ENCODE measurements around the gene JAG1. TPM values are rescaled to one million over a fixed set of nuclear protein-coding genes. Genes with fewer than 3 reads are reported as not detected.

JAG1 gene
- polyA plus RNA-seq, 1 donor from 2014 or later, result 9.0 TPM

DNA sequence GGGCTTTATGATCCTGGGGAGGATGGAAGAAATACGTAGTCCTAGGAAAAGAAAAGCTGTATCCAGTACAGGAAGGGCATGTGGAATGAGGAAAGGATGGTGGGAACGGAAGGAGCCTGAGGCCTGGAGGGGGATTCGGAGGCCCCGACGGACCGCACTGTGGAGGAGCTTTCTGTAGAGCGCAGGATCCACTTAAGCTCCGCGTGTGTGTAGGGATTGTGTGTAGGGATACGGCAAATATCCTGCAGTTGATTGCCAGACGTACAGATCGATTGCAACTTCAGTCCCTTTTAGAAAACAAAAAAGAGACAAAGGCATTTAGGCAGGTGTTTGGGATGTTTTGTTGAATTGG lies 32.6 kb upstream of the JAG1 start:
- TF ChIP-seq TAF1 (IDR thresholded peaks at IDR 0.05; ENCODE audit: low read depth), result no peak
- TF ChIP-seq EZH2 (IDR thresholded peaks at IDR 0.05; ENCODE audit: borderline replicate concordance, insufficient read depth, low read length, poor library complexity, severe bottlenecking), result no peak
- TF ChIP-seq POLR2AphosphoS5 (IDR thresholded peaks at IDR 0.05), result no peak
- TF ChIP-seq SMC3 (conservative IDR thresholded peaks at IDR 0.05; ENCODE audit: poor library complexity), result no peak
- no peak for TF ChIP-seq EP300 (conservative IDR thresholded peaks at IDR 0.05; ENCODE audit: poor library complexity, severe bottlenecking)
- TF ChIP-seq RAD21 (conservative IDR thresholded peaks at IDR 0.05), result no peak
- TF ChIP-seq, protein P1, sequence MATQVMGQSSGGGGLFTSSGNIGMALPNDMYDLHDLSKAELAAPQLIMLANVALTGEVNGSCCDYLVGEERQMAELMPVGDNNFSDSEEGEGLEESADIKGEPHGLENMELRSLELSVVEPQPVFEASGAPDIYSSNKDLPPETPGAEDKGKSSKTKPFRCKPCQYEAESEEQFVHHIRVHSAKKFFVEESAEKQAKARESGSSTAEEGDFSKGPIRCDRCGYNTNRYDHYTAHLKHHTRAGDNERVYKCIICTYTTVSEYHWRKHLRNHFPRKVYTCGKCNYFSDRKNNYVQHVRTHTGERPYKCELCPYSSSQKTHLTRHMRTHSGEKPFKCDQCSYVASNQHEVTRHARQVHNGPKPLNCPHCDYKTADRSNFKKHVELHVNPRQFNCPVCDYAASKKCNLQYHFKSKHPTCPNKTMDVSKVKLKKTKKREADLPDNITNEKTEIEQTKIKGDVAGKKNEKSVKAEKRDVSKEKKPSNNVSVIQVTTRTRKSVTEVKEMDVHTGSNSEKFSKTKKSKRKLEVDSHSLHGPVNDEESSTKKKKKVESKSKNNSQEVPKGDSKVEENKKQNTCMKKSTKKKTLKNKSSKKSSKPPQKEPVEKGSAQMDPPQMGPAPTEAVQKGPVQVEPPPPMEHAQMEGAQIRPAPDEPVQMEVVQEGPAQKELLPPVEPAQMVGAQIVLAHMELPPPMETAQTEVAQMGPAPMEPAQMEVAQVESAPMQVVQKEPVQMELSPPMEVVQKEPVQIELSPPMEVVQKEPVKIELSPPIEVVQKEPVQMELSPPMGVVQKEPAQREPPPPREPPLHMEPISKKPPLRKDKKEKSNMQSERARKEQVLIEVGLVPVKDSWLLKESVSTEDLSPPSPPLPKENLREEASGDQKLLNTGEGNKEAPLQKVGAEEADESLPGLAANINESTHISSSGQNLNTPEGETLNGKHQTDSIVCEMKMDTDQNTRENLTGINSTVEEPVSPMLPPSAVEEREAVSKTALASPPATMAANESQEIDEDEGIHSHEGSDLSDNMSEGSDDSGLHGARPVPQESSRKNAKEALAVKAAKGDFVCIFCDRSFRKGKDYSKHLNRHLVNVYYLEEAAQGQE (IDR thresholded peaks at IDR 0.05; ENCODE audit: borderline replicate concordance), result no peak
- TF ChIP-seq, protein P2, sequence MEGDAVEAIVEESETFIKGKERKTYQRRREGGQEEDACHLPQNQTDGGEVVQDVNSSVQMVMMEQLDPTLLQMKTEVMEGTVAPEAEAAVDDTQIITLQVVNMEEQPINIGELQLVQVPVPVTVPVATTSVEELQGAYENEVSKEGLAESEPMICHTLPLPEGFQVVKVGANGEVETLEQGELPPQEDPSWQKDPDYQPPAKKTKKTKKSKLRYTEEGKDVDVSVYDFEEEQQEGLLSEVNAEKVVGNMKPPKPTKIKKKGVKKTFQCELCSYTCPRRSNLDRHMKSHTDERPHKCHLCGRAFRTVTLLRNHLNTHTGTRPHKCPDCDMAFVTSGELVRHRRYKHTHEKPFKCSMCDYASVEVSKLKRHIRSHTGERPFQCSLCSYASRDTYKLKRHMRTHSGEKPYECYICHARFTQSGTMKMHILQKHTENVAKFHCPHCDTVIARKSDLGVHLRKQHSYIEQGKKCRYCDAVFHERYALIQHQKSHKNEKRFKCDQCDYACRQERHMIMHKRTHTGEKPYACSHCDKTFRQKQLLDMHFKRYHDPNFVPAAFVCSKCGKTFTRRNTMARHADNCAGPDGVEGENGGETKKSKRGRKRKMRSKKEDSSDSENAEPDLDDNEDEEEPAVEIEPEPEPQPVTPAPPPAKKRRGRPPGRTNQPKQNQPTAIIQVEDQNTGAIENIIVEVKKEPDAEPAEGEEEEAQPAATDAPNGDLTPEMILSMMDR (IDR thresholded peaks at IDR 0.05; ENCODE audit: poor library complexity, severe bottlenecking), result no peak
- TF ChIP-seq MXI1 (conservative IDR thresholded peaks at IDR 0.05; ENCODE audit: poor library complexity, severe bottlenecking), result no peak
- H3K27ac ChIP-seq (ENCODE audit: low read length), result no peak overlapping the region

DNA sequence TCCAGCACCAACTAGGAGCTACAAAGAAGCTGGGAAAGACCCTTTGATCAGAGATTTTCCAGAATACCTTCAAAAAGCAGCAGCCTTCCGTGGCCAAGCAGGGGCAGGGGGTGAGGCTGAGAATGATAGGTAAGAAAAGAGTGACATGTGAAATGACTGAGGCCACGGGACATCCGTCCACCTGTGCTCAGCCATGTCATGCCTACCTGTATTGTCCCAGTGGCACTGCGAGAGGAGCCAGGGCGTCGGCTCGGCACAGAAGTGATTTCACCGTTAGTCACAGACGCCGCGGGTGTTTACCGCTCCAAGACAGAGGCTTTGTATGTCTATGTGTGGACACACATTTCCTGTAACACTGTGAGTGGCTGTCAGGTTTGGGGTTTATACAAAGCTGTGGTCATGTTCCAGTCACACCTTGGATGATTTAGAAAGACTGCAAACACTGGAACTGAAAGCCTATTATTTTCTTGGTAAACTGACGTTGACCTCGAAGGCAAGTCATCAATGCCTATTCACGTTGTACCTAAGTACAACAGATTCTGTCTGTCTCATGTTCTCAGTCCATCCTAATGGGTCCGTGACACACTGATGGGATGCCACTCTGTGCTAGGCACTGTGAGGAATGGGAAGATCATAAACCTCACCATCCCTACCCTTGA lies 32.1 kb upstream of the JAG1 start:
- Histone ChIP-seq H3K9ac (ENCODE audit: low read length) (no peak overlapping the region), H2AFZ (ENCODE audit: low read depth, low read length) (no peak overlapping the region), H3F3A (ENCODE audit: insufficient read depth, low read length, poor library complexity, severe bottlenecking) (no peaks in the 10 kb centered on the region), H3K27me3 (ENCODE audit: insufficient read depth, low read depth, low read length) (no peaks in the 10 kb centered on the region), H3K4me2 (ENCODE audit: low read length) (no peak overlapping the region), H3K27ac (ENCODE audit: low read length) (no peak overlapping the region), H3K36me3 (ENCODE audit: insufficient read depth, low read length) (no peaks in the 10 kb centered on the region), H4K20me1 (ENCODE audit: insufficient read depth) (no peaks in the 10 kb centered on the region), H3K9me3 (ENCODE audit: low read length) (no peaks in the 10 kb centered on the region), H3K79me2 (replicated peaks; ENCODE audit: insufficient read depth, low read length) (no peaks in the 10 kb centered on the region), H3K4me3 (ENCODE audit: low read length) (no peak overlapping the region), H3K9me2 (ENCODE audit: insufficient read depth, low read length) (no peaks in the 10 kb centered on the region)
- TF ChIP-seq EZH2 (IDR thresholded peaks at IDR 0.05; ENCODE audit: borderline replicate concordance, insufficient read depth, low read length, poor library complexity, severe bottlenecking) (no peak), TAF1 (IDR thresholded peaks at IDR 0.05; ENCODE audit: low read depth) (no peak), MXI1 (conservative IDR thresholded peaks at IDR 0.05; ENCODE audit: poor library complexity, severe bottlenecking) (no peak), RAD21 (conservative IDR thresholded peaks at IDR 0.05) (no peak), SMC3 (conservative IDR thresholded peaks at IDR 0.05; ENCODE audit: poor library complexity) (no peak), EP300 (conservative IDR thresholded peaks at IDR 0.05; ENCODE audit: poor library complexity, severe bottlenecking) (no peak), POLR2AphosphoS5 (IDR thresholded peaks at IDR 0.05) (no peak)
- TF ChIP-seq, protein P1 (IDR thresholded peaks at IDR 0.05; ENCODE audit: borderline replicate concordance), result no peak
- TF ChIP-seq, protein P2 (IDR thresholded peaks at IDR 0.05; ENCODE audit: poor library complexity, severe bottlenecking), result no peak

More for the DNA sequence above, 32.6 kb upstream of the JAG1 start:
- H3K9me3 ChIP-seq (ENCODE audit: low read length), result no peaks in the 10 kb centered on the region
- no peaks in the 10 kb centered on the region for H3K36me3 ChIP-seq (ENCODE audit: insufficient read depth, low read length)
- no peaks in the 10 kb centered on the region for H3K27me3 ChIP-seq (ENCODE audit: insufficient read depth, low read depth, low read length)
- H3K9me2 ChIP-seq (ENCODE audit: insufficient read depth, low read length), result no peaks in the 10 kb centered on the region
- H3K9ac ChIP-seq (ENCODE audit: low read length), result no peak overlapping the region
- no peak overlapping the region for H3K4me2 ChIP-seq (ENCODE audit: low read length)
- no peak overlapping the region for H3K4me3 ChIP-seq (ENCODE audit: low read length)
- H2AFZ ChIP-seq (ENCODE audit: low read depth, low read length), result no peak overlapping the region
- H3F3A ChIP-seq (ENCODE audit: insufficient read depth, low read length, poor library complexity, severe bottlenecking), result no peaks in the 10 kb centered on the region
- H3K79me2 ChIP-seq (replicated peaks; ENCODE audit: insufficient read depth, low read length), result no peaks in the 10 kb centered on the region
- no peaks in the 10 kb centered on the region for H4K20me1 ChIP-seq (ENCODE audit: insufficient read depth)

Measured in neural cell (in vitro differentiated cells).